Ectodermal cell (in vitro differentiated cells): ENCODE measurements around the gene NKD1.

Experiments
- H3K27ac ChIP-seq: 2 replicates; pipeline ENCODE4 v1.7.0; 2013; ENCODE audit warnings: mild to moderate bottlenecking, low read depth, low read length; ENCODE audit not compliant: insufficient read depth, poor library complexity, severe bottlenecking
- H3K27me3 ChIP-seq: 2 replicates; pipeline ENCODE4 v1.7.0; 2013; ENCODE audit warnings: mild to moderate bottlenecking, low read length; ENCODE audit not compliant: insufficient read depth, control insufficient read depth, poor library complexity, severe bottlenecking
- H3K36me3 ChIP-seq: one replicate; pipeline ENCODE4 v1.7.0; 2013; ENCODE audit warnings: low read length; ENCODE audit not compliant: control insufficient read depth, insufficient read depth
- H3K4me1 ChIP-seq: one replicate; pipeline ENCODE4 v1.7.0; 2013; ENCODE audit warnings: low read length; ENCODE audit not compliant: control insufficient read depth, insufficient read depth
- H3K4me3 ChIP-seq: 2 replicates; pipeline ENCODE4 v1.7.0; 2013; ENCODE audit warnings: low read depth, low read length, control low read depth; ENCODE audit not compliant: insufficient read depth
- H3K9me3 ChIP-seq: 2 replicates; pipeline ENCODE4 v1.7.0; 2013; ENCODE audit warnings: mild to moderate bottlenecking, low read length, moderate library complexity; ENCODE audit not compliant: control insufficient read depth
- WGBS, 2 experiments: methylation state at CpG; one replicate each; pipeline ENCODE4 v1.1.7; 2013; ENCODE audit warnings: missing lambda C conversion rate in 2 of 2; 5-methylcytosine and 5-hydroxymethylcytosine counted together

NKD1 gene

DNA sequence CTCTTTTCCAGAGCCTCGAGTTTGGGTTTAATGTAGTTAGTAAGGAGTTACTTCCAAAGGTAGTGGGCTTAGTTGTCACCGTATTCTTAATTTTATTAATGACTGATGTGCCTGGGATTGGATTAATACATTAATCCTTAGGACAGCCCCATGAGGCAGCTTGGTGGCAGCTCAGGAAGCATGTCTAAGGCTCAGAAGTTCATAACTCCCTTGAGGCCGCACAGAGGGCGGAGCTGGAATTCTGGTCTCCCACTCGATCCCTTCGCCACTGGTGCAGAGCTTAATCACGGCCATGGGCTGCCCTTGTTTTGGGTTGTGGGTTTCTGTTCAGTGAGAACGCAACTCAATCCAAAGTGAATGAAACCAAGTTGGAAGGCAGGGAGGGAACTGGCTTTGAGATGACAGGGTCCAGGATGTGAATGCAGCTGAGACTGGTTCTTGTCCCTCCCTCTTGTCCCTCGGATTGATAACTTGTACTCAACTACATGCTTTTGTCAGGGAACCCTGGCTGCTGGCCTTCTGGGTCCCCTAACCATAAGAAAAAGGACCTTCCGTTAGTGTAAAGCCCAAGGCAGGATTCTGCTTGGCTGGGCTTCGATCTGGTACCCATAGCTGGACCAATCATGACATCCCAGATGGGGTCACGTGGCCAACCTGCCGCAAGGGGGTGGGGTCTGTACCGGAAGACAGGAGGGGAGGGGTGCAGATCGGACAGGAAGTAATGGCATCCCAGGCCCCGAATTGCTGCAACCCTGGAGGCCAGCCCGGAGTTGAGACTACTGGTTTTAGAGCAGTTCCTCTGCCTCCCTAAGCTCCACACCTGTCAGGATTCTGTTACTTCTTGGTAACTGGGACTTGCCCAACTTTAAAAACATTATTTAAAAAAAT lies 87.6 kb downstream of the NKD1 start:
- H3K9me3 ChIP-seq, result no peaks in the 10 kb centered on the region
- H3K4me3 ChIP-seq, result no peak overlapping the region
- peaks cover 8% of the 10 kb centered on the region for H3K4me1 ChIP-seq
- H3K27me3 ChIP-seq, result no peaks in the 10 kb centered on the region
- H3K36me3 ChIP-seq, result peaks cover 8% of the 10 kb centered on the region
- no peak overlapping the region for H3K27ac ChIP-seq
- 91% methylated on average over 17 of the region's 17 CpGs for WGBS, 2 experiments

DNA sequence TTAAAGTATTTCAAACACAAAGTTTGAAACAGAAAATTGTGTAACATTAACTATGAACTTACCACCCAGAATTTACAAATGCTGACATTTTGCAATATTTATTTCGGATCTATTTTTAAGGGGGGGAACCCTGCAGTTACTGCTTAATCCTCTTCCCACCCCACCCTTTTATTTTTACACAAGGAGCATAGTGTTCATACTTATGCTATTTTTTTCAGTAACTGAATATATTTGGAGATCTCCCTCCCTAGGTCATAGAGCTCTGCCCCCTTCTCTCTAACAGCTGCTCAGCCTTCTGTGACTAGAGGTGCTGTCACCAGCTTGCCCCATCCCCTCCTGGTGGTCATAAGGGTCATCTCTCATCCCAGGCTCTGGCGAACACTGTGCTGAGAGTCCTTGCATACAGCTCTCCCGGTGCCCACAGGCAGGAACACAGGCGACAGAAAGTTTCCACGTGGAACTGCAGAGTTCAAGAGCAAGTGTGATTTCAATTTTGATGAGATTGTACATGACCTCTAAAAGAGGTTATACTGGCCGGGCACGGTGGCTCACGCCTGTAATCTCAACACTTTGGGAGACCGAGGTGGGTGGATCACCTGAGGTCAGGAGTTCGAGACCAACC lies 88.7 kb downstream of the NKD1 start:
- Histone ChIP-seq H3K27ac (no peak overlapping the region), H3K9me3 (no peaks in the 10 kb centered on the region), H3K27me3 (no peaks in the 10 kb centered on the region), H3K4me3 (no peak overlapping the region), H3K36me3 (peaks cover 8% of the 10 kb centered on the region), H3K4me1 (peaks cover 8% of the 10 kb centered on the region)
- WGBS, 2 experiments, result 92 to 93% methylated on average over 10 of the region's 10 CpGs

DNA sequence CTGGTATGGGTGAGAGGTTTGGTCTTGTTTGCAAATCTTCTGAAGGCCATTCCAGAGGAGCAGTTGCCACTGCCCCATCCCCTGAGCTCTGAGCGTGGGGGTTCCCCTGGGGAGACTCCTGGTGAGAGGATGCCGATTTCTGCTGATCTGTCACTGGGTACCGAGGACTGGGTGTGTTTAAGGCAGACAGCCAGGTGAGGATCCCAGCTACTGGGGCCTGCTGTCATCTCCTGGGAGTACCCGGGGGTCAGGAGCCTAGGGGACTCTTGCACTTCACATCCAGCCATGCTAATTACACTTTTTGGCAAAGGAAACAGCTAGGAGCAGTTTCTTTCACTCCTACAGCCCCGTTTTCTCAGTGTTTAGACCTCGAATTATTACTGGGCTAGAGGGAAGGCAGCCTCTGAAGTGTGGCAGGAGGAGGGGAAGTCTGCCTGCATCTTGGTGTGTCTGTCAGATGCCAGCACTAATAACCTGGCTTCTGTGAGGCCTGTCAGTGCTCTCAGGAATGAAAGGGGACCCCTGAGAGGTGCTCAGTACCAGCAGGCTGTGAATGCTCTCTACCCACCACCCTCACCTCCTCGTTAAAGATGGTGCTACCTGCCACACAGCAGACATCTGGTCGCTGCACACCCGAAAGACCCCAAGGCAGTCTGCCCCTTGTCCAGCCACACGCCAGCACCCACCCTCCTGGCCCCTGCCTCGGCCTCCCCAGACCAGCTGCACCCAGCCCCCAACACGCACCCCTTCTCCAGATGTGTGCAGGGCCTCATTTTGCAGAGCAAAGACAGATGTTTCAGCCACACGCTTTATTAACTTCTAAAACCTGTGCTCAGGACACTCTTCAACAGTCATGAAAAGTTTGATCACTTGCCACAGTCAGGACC lies 89.8 kb downstream of the NKD1 start:
- H3K27me3 ChIP-seq, result no peaks in the 10 kb centered on the region
- no peaks in the 10 kb centered on the region for H3K9me3 ChIP-seq
- H3K36me3 ChIP-seq, result no peaks in the 10 kb centered on the region
- no peak overlapping the region for H3K4me3 ChIP-seq
- 86 to 89% methylated on average over 13 of the region's 13 CpGs for WGBS, 2 experiments
- H3K27ac ChIP-seq, result no peak overlapping the region
- H3K4me1 ChIP-seq, result peaks cover 8% of the 10 kb centered on the region

DNA sequence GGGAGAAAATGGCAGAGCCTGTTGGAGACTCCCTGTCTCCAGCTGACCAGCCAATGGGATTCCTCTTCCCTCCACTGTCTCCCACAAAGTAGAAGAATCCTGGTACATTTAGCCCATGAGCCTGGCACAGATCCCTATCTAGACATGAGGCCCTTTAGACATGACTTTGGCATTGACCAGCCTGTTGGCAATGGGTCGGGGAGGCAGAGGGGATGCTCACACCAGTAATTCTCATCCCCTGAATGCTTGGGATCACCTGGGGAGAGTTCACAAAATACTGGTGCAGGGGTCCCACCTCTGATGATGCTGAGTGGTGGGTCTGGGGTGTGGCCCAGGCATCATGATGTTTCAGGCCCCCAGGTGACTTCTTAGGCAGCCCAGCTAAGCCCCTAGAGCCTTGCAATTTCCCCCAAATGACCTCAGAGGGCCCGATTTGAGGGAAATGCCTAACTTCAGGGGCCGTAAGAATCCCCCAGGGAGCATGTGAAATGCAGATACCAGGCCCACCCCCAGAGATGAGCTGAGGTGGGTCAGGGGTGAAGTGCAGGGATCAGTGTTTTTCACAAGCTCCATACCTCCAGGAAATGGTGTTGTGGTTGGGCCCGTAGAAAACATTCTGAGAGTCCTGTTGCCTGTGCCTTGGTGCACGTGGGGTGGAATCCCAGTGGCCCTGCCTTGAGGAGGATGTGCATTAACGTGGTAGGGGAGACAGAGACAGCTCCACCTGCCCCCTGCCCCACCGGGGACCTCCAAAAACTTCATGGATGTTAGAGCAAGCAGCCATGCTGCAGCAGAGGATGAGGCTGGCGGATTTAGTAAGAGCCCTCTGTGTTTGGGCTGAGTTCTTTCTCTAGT lies 90.8 kb downstream of the NKD1 start:
- no peaks in the 10 kb centered on the region for H3K36me3 ChIP-seq
- H3K27me3 ChIP-seq, result no peaks in the 10 kb centered on the region
- no peak overlapping the region for H3K4me3 ChIP-seq
- H3K27ac ChIP-seq, result no peak overlapping the region
- peaks cover 8% of the 10 kb centered on the region for H3K4me1 ChIP-seq
- no peaks in the 10 kb centered on the region for H3K9me3 ChIP-seq
- 87 to 92% methylated on average over 8 of the region's 8 CpGs for WGBS, 2 experiments

DNA sequence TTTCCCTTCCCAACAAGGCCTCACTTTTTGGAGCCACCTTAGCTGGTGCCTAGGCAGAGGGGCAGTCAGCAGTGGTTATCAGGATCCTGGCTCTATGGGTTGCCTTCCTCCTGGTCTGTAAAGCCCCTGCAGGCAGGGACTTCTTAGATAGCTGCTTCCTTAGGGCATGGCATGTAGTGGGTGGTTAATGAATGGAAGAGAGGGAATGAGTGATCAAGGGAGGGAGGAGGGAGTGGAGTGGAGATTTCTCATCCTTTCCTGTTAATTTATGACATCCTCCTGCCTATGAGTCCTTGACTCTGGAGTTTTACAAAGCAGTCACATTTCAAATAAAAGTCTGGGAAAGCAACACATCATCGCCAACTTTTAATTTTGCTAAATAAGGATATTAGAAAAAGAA lies 92.2 kb downstream of the NKD1 start:
- Histone ChIP-seq H3K4me1 (peaks cover 11% of the 10 kb centered on the region), H3K4me3 (no peak overlapping the region), H3K27ac (no peak overlapping the region), H3K27me3 (no peaks in the 10 kb centered on the region), H3K9me3 (no peaks in the 10 kb centered on the region), H3K36me3 (no peaks in the 10 kb centered on the region)
- WGBS, 2 experiments, result no CpG with 5 or more reads among the region's 1 CpG

DNA sequence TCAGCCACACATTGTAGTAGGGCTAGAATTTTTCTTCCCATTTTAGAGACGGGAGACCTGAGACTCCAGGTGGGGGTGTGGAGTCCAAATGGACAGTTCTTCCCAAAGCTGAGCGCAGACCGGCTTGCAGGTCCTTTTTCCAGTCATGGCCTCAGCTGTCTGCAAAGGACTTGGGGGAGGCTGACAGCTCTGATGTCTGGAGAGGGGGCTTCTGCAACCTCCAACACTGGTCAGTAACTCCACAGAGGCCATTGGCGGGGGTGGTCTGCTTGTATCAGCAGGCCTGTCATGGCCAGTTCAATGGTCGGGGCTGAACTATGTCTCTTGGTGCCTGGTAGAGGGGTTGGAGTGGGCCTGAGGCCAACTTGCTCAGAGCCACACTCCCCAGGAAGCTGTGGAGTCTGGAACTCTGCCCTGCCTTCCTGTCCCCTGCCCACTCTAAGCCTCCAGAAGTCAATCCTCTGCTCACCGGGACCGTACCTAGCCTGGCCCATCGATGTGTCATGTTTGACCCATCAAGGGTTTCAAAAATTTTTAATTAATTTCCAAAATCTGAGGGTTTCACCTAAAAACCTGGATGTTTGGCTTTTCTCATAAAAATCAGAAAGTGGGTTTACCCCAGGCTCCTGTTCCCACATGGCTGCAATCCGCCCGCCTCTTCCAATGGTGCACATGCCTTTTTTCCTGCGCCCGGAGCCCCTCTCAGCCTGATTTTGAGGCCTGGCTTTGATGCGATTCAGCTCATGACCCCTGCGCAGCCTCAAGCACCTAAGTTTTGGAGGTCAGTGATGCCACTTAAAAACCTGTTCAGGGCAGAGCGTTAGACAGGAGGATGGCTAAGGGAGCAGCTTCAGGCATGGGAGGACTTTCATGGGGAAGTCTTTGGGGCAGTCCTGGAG lies 93.0 kb downstream of the NKD1 start:
- no peaks in the 10 kb centered on the region for H3K27me3 ChIP-seq
- no peaks in the 10 kb centered on the region for H3K36me3 ChIP-seq
- H3K4me3 ChIP-seq, result no peak overlapping the region
- no peak overlapping the region for H3K27ac ChIP-seq
- H3K9me3 ChIP-seq, result no peaks in the 10 kb centered on the region
- WGBS, 2 experiments, result 95 to 96% methylated on average over 15 of the region's 15 CpGs
- H3K4me1 ChIP-seq, result peaks cover 19% of the 10 kb centered on the region

DNA sequence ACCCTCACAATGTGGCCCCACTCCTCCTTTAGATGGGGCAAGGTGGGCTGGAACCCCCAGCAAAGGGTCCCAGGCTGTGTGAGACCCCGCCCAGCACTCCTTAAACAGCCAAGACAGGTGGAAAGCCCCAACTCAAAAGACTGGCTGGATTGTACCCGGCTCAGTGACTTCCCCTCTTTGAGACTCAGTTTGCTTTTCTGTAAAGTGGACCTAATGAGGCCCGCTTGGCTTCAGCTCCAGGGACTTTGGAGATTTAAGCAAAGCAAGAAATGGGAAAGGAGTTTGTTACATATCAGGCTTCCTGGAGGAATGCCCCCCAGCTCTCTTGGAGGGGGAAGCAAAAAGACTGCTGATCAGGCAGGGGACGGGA lies 93.6 kb downstream of the NKD1 start:
- H3K4me3 ChIP-seq, result no peak overlapping the region
- peaks cover 24% of the 10 kb centered on the region for H3K4me1 ChIP-seq
- H3K9me3 ChIP-seq, result no peaks in the 10 kb centered on the region
- no peaks in the 10 kb centered on the region for H3K36me3 ChIP-seq
- no peaks in the 10 kb centered on the region for H3K27me3 ChIP-seq
- H3K27ac ChIP-seq, result no peak overlapping the region
- WGBS, 2 experiments, result 89 to 94% methylated on average over 4 of the region's 4 CpGs

DNA sequence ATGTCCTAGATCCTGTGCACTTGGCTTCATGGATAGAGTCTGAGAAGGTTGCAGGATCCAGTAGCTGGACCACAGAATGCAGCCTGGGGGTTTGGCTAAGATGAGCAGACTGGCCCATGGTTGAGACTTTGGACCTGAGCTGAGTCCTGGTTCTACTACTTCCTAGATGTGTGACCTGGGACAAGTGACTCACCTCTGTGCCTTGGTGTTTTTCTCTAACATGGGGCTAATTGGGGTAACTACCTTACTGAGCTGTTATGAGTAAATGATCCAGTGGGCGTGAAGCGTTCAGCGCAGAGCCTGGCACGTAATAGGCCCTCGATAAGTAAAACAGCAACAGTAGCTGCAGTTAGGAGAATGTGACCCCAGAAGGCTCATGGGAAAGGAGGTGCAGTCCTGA lies 94.2 kb downstream of the NKD1 start:
- H3K4me1 ChIP-seq, result peaks cover 24% of the 10 kb centered on the region
- no peaks in the 10 kb centered on the region for H3K36me3 ChIP-seq
- no peak overlapping the region for H3K27ac ChIP-seq
- WGBS, 2 experiments, result 96 to 99% methylated on average over 5 of the region's 5 CpGs
- H3K4me3 ChIP-seq, result no peak overlapping the region
- no peaks in the 10 kb centered on the region for H3K27me3 ChIP-seq
- H3K9me3 ChIP-seq, result no peaks in the 10 kb centered on the region

DNA sequence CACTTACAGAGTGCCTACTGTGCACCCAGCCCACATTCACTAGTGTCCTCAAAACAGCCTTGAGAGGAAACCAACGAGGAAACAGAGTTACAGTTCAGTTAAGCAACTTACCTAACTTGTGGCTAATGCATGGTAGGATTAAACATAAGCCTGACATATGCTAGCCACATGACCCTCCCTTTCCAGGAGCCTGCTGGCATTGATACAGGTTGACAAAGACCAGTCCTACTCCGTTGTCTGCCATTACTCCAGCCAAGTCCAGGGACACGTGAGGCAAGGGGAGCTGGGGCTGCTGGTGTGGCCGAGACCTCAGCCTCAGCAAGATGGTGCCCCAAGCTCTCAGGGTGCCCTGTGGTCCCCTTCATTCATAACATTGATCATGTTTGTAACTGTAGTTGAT lies 95.0 kb downstream of the NKD1 start:
- Histone ChIP-seq H3K4me3 (no peak overlapping the region), H3K36me3 (no peaks in the 10 kb centered on the region), H3K27ac (no peak overlapping the region), H3K27me3 (no peaks in the 10 kb centered on the region), H3K9me3 (no peaks in the 10 kb centered on the region), H3K4me1 (peaks cover 24% of the 10 kb centered on the region)
- 93 to 94% methylated on average over 4 of the region's 4 CpGs for WGBS, 2 experiments
